Eye (tissue), 1 donor: ENCODE data around the gene PPP1R3F.

Experiments
- DNase-seq: peaks from one replicate; pipeline ENCODE4 v3.0.0-alpha.2; 2015

PPP1R3F gene

DNA sequence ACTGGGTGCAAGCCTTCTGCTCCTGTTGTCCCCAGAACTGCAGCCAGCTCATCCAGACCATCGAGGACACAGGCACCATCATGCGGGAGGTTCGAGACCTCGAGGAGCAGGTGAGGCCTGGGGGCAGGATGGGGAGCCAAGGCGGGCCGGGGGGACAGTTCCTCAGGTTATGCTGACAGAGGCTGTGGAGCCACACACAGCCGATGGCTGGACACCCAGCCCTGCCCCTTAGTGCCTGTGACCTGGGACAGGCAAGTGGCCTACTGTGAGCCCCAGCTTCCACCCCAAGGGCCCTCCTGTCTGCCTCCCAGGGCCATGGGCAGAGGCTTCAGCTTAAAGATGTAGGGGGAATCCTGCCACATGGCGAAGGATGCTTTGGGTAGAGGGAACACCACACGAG is 20.0 kb upstream of the PPP1R3F start:
- DNase-seq, result no peak

DNA sequence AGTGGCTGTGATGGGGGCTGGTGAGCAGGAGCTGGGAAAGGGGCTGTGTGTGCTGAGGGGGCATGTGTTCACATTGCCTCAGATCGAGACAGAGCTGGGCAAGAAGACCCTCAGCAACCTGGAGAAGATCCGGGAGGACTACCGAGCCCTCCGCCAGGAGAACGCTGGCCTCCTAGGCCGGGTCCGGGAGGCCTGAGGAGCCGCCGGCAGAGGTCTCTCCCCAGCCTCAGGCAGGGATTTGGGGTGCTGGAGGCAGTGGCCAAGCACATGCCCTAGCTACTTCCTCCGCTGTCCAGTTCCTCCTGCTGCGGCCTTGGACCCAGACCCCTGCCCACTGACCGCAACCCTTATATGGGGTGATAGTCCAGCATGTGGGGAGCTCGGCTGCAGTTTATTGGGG is 19.5 kb upstream of the PPP1R3F start:
- no peak for DNase-seq

DNA sequence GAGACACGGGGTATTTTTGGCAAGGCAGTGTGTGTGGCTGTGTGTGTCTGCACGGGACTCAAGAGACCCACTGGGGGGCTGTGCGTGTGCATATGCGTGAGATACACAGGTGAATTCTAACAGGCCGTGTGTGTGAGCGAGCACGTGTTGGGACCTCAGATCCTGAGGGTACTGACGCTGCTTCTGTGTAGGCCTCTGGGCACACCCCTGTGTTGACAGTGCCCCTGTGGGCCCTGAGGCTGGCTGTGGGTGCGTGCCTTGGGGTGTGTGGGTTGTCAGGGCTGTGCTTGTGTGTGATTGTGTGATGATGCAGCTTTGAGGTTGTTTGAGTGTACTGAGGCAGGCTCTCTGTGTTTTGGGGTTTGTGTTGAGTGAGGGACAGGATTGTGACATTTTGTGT is 19.0 kb upstream of the PPP1R3F start:
- no peak for DNase-seq

DNA sequence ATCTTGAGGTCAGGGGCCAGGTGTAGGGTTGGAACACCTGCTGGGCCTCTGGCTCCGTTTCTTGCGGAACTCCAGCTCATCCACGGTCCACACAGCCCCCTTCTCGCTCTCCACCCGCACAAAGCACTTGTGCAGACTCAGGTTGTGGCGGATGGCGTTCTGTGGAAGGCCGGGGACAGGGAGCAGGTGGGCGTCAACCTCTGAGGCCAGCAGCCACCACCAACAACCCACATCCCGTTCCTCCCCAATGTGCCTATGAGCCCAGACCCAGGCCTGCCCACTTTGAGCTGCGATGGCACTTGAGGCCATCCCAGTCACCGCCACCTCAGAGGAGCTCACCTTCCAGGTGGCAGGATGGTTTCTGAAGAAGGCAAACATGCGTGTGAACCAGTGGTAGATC is 18.3 kb upstream of the PPP1R3F start:
- no peak for DNase-seq

DNA sequence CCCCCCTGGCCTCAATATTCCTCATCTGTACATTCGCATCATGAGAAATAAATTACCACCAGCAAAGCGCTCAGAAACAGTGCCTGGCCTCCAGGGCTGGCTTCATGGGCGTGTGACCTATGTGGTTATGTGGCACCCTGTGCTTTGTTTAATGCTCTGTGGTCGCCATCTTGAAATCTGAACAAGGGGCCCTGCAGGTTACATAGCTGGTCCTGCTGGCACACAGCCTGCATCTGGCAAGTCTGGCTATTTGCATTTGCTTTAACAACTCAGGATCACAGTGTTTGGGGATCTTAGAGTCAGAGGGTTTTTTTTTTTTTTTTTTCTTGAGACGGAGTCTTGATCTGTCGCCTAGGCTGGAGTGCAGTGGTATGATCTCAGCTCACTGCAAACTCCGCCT is 15.0 kb upstream of the PPP1R3F start:
- no peak for DNase-seq

DNA sequence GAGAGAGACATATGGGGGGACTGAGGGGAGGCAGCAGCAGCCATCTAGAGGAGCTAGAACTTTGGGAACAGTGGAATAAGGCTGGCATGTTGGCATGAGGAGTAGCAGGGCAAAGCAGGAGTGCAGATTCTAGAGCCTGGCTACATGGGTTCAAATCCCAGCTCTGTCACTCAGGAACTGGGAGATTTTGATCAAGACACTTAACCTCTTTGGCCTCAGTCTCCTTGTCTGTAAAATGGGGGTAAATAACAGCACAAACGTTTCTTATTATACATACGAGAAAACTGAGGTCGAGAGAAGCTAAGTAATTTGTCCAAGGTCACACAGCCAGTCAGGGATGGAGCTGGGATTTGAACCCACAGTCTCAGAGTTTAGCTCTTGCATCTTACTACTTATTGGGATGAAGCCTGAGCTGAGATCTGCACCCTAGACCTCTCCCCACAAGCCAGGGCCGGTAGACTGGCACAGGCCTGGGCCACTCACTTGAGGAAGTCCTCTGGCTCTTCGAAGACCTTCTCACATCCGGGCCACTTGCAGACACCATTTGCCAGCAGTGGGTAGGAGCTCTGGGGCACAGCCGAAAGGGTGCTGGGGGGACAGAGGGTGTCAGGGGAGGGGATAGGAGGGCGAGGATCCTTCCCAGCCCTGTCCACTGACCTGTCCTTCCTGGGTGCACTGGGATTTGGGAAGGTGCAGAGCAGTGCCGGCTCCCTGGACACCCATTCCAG is 13.2 kb upstream of the PPP1R3F start:
- DNase-seq, result no peak

DNA sequence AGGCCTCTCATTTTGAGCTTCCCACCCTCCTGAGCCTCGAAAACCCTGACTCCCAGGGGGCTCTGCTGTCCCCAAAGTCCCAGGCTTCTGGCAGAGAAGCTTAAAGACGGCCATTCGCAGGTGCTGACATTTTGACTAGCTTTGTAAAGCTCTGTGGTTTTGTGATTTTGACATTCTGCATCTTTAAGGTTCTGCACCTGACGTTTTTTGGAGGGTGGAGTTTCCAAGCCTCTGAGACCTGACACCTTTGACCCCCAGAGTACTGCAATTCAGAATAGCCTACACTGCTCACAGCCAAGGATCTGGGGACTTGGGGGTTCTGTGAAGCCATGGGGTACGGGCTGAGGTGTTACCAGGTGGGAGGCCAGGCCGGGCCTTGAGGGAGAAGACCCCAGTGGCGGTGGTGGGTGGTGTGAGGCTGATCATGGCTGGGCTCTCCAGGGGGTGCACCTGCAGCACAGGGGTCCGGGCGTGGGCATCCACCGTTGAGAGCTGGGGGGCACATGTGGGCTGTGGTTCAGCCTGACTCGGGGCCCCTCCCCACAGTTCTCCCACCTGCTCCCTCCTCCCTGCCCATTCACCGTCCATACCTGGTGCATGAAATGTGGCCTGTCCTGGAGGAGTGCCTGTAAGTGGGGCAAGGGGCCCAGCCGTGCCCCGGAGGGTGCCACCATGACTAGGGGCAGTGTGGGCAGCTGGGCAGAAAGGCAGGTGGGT is 12.4 kb upstream of the PPP1R3F start:
- DNase-seq, result no peak

DNA sequence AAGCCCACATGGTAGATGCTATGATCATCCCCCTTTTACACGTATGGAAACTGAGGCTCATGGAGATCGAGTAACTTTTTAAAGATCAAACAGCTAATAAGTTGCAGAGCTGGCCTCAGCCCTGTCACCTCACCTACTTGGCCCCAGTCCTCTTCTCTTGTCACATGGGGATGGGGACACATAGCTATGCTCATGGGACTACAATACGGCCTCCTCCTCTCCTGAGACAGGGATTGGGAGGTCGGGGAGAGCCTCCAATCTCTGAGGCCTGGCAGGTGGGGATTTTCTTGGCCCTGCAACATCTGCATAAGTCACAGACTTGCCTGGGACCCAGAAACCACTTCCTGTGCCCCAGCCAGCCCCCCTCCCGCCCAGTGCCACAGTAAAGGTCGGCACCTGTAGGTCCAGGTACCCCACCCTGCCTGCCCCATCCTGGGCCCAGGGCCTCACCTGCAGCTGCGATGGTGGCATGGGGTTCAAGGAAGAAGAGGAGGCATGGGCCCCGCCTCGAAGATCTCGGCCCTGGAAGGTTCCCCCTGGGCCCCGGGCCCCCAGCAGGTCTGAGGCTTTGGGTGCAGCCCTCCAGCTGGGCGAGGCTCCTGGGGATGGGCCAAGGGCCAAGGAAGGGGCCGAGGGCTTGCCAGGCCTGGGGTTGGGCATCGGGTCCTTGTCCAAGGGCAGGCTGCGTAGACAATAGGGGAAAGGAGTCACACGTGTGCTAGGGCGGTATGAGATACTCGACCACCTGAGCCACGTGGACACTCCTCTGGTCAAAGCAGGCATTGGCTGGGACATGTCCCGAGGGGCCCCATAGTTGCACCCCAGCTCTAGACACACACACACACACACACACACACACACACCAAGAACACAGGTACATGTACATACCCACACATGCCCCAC is 11.5 kb upstream of the PPP1R3F start:
- no peak for DNase-seq

DNA sequence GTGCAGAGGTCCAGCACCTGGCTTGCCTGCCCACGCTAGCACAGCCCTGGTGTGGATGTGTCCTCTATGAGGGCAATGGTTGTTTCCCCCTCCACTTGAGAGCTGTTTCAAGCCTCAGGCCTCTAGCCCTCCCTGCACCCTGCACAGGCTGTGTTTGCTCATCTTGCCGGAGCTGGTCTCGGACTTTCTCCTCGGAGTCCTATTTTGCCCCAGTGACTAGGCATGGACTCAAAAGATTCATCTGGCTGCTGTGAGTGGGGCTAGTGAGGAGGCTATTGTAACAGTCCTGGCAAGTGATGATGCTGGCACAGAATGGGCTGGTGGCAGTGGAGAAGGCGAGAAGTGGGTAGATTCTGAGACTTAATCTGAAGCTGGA is 10.9 kb upstream of the PPP1R3F start:
- DNase-seq, result no peak

DNA sequence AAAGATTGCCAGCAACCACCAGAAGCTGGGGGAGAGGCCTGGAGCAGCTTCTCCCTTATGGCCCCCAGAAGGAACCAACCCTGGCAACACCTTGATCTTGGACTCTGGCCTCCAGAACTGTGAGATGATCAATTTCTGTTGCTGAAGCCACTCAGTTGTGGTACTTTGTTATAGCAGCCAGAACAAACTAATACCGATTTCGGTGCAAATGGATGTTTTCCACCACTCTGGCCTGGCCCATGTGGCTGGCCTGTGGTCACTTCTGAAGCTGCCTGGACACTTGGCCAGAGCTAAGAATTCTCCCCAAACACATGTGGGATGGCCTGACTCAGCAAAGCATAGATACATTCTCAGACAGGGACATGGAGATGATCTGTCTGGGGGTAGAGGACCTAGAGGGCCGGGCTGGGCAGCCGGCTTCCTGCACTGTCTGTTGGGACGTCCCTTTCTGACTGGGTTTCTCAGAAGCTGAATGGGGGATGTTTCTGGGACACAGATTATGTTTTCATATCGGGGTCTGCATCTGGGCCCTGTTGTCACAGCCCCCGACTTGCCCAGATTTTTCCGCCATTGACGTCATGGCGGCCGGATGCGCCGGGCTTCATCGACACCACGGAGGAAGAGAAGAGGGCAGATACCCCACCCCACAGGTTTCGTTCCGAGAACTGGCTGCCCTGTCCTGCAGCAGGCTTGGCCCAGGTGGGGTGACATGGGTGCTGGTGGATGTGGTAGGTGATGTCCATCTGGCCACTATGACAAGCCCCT is 9.2 kb upstream of the PPP1R3F start:
- DNase-seq, result no peak

DNA sequence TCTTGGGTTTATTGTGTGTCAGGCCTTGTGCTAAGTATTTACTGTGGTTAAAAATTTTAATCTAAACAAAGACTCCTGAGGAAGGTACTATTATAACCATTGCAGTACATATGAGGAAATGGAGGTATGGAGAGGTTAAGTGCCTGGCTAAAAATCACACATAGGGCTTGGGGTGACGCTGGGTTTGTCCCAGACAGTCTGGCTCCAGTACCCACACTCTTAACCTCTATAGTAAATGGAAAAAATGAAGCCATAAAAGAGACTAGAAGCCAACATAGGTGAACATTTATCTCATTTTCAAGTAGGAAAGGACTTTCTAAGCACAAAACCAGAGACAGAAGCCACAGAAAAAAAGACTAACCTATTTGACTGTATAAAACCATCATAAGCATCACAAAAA is 7.0 kb upstream of the PPP1R3F start:
- no peak for DNase-seq

DNA sequence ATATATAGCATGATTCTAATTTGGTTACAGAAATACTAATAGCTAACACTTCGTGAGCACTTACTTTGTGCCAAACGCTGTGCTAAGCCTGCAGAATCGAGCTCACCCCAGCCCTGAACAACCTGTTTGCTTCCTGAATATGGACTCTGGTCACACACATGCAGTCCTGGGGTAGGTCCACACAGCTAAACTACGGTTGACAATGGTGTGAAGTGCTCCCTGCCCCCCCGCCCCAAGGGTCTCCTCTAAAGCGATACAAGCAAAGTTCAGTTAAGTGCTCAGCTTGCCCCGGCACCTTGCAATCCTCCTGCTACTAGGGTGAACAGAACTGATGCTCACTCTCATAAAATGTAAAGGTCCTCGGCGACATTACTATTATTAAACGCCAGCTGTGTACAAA is 6.0 kb upstream of the PPP1R3F start:
- DNase-seq, result no peak

DNA sequence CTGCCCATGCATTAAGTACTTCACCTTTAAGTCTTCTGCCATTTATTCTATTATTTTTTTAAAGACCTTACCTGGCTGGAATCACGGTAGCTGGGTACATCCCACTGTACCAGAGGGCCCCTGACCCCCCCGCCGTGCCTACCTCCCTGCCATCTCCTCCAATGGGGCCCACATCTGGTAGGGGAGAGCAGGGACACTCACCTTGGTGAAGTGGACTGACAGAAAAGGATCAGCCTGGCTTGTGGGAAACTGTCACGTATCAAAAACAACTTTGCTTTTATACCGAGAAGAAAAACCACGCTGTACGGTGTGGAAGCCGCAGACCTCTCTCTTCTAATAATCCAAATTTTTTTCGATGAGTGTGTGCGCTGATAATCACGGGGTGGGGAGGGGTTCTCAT is 5.1 kb upstream of the PPP1R3F start, which contains the start of gene FOXP3:
Gene FOXP3 (minus strand): TSS at position 251 of the 400 bp plus-strand sequence. CDS start 6,205 bp downstream, outside the sequence.
- DNase-seq, result no peak

DNA sequence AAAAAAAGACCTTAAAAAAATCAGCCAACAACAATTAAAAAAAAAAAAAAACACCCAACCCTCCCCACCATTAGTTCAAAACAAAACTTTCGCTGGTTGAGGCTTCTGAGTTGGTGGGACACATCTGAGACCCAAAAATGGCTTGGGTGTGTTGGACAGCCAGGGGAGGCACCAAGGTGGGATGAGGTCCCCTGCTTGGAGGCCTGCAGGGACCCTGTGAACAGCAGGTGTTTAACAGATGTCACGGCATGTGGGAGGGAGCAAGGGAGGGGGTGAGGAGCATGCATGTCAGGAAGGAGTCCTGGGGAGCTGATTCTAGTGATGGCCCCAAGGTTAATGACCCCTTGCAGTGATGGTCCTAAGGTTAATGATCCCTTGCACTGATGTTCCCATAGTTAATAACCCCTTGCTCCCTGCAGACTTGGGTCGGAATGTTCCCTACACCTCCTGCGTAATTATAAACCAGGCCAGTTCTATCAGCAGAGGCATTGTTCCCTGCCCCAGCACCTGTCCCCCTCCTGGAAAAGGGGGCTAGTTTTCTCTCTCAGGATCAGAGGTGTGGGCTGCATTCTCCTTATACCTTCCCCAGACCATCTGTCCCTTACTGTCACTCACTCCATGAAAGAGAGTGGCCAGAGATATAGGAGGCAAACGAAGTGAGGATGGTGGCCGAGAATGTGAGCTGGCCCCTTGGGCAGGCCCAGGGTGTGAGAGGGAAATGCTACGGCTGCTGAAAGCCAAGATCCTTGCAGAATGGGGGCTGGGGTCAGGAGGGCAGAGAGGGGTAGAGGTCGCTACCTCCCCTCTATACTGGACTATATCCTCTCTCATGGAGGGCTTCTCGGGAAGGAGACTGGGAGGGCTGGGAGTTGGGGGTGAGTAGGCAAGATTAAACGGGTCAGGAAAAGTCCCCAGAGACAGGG is 2.8 kb upstream of the PPP1R3F start:
- no peak for DNase-seq

DNA sequence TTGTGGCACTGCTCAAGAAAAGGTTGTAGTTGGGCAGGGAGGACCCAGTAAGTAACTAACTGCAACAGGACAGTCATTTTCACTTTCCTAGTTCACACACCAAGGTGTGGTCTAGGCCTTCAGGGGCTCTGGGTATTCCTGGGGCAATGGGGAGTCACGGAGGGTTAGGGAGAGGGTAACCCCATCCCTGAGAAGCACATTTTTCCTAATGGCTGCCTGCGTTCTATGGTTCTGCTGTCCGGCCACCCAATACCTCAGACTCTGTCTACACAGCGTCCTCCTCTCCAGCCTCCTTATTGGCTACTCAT is 937 bp upstream of the PPP1R3F start:
- DNase-seq, result no peak

DNA sequence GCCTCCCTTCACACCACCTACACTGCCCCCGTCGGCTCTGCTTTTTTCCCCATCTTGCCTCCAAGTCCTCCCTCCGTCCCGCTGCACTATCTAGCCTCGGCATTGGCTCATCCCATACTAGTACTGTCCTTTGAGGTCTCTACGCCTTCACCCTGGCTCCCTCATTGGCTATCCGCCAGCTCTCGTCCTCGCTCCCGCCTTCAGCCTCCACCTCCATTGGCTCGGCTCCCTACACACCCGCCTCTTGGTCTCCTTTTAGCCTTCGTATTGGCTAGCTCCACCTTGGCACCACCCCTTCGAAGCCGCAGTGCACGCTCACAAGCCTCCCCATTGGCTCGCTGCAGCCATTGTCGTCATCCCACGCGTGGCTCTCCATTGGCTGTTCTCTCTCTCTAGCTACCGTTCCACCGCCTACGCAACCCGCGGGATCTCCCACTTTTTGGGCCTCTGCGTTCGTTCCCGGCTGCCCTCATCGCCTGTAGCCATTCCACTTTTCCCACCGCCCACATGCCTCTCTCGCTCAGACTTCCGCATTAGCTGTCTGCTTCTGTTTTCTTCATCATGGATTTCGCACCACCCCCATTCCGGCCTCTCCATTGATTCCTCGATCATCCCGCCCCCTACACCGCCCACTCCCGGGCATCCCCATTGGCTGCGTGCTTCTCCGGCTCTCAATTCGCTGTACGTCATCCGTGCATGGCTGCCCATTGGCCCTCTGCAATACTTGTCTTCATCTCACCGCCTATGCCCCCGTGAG is 405 bp upstream of the PPP1R3F start:
- peak; percentile 97 for DNase-seq

DNA sequence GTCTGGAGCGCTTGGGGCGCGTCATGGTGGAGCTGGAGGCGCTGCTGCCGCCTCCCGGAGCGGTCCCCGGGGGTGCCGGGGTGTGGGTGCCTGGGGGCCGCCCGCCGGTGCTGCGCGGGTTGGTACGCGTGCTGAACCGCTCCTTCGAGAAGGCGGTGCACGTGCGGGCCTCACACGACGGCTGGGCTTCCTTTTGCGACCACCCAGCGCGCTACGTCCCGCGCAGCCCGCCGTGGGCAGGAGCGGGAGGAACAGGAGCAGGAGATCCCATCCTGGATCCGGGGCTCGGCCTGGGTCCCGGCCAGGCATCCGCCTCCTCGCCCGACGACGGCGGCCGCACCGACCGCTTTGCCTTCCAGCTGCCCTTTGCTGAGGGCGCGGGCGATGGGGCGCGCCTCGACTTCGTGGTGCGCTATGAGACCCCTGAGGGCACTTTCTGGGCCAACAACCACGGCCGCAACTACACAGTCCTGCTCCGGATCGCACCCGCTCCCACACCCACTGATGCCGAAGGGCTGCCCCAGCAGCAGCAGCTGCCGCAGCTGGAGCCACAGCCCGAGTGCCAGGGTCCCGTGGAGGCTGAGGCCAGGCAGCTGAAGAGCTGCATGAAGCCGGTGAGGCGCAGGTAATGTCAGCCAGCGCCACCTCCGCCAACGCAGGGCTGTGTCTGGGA is 792 bp downstream of the PPP1R3F start:
- no peak for DNase-seq

DNA sequence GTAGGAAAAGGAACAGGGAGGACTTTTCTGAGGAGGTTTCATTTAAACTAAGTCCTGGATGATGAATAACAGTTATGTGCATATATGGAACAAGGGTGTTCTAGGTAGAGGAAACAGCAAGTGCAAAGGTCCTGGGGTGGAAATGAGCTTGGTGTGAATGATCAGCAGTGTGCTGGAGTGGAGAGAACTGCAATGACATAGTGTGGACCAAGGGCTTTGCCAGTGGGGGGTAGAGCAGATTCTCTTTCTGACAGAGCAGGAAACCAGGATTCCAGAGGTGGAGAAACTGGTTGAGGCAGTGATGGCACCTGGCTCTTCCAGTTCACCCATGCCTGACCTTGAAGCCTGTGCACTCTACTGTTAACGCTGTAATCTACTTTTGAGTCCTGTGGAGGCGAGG is 1.7 kb downstream of the PPP1R3F start:
- DNase-seq, result no peak

DNA sequence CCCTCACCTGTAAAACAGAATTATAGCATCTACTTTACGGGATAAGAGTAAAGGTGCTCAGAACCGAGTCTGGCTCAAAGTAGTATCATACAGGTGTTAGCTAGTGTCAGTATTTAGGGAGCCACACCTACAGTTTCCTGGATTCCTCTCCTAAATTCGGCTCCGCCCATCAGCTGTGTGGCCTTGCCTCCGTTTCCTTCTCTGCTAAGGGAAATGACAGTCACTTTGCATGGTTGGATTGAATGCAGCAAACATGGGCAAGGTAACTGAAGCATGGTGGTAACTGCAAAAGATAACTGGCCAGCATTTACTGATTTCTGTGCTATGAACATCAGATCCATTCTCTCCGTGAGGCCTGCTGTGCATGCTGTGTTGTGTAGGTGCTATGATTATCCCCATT is 2.8 kb downstream of the PPP1R3F start:
- no peak for DNase-seq

DNA sequence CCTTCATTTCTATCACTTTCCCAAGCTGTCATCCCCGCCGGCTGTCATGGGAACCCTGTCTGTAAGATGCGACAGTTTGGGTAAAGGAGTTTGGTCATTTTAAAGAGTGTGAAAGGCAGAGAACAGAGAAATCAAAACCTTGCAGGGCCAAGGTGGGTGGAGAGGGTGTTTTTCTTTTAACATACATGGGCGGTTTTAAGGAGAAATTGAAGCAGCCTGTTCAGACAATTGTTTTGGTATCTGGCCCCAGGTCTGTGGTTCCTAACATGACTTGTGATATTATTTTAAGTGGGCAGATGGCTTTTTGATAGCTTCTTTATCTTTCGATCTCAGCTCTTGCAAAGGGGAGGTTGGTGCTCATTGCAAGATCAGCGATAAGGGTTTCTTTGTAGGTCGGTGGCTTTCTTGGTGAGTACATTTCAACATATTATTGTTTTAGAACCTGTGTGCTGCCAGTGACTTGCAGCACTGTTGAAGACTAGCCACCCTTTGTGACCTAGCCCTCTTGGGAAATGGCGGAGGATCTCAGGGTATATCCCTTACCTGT is 3.7 kb downstream of the PPP1R3F start:
- DNase-seq, result no peak
